Raji (cell line): ENCODE results near the gene ANKRD53.

Experiments
- POLR2A ChIP-seq: IDR thresholded peaks from 2 replicates; pipeline ENCODE4 v1.6.1; 2011; ENCODE audit warnings: low read depth, low read length, control low read depth; ENCODE audit not compliant: insufficient read depth

The ANKRD53 gene

DNA sequence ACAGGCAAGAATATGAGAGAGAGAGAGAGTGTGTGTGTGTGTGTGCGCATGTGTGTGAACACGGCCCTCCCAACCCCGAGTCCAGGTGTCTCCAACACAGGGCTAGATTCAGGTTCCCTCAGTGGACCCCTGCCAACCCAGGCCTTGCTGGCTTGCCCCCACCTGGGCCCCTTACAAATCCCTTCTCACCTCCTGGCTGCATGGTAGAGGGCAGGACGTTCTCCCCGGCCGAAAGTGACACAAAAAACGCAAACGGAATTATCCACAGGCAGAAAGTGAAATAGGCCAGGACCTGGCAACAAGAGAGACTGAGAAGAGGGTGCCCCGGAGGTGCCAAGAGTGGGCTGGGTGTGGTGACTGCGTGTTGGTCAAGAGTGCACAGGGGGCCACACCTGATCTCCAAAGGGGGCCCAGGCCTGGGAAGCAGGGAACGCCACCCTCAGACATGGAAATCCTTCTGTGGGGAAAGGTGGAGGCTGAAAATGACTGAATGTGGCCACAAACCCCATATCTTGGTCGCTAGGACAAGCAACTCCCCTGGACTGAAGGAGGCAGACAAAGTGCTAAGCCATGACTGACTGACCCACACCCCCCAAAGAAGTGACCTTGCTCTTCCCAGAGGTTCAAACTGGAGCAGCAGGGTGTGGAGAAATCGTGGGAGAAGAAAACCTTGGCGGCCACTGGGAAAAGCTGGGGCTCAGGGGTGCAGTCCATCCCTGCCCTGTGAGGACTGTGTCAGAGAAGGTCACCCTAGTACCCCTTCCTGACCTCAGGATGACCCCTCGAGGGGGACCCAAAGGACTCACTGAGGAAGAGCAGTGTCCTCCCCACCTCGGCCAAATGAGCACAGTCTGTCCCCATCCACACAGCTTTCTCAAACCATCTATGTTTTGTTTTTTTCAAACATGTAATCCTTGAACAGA is 10.6 kb downstream of the ANKRD53 start:
- TF ChIP-seq POLR2A: no peak

DNA sequence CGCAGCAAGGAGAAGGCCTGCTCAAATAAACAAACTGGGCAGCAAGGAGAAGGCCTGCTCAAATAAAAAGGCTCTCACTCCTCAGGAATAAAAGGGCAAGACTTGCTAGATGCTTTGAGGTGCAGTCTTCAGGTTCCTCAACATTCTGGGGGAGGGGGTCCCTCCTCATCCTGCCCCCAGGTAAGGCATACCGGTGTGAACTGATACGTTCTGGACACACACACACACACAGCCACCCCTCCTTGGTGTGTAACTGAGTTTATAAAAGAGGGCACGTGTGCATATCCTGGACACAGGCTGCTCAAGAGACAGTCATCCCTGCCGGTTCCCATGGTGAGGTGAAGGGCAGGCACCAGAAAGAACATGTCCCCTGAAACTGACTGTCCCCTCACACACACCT is 11.8 kb downstream of the ANKRD53 start:
- TF ChIP-seq POLR2A: no peak

DNA sequence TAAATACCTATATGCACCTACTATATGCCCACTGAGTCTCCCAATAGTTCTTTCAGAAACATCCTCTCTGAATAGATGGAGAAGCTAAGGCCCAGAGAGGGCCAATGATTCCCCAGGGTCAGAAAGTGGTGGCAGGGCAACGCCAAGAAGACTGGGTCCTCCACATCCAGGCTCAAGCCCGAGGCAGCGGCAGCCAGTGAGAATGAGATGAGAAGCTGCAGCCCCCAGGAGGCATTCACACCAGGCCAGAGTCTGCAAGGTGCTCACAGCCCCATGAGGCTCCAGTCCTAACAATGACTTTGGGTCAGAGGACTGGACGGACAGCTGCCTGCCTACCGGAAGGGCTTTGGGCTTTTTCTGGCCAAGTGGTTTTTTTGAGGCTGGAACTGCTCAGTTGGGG is 12.7 kb downstream of the ANKRD53 start:
- no peak for TF ChIP-seq POLR2A

DNA sequence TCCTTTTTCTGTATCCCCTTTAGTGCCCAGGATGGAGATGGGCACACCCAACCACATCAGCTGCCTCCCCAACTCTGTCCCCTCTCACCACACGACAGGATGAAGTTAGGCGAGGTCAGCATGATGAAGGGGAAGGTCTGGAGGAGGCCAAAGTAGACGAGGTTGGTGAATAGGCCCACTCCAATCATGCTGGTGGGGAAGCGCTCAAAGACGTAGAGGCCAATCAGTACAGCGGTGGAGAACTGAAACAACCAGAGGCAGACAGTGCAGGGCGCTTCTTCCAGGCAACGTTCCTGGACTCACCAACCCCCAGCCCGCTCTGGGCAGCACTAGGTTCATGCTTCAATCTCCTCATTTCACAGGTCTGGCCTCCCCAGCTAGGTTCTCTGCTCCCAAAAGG is 13.3 kb downstream of the ANKRD53 start:
- no peak for TF ChIP-seq POLR2A

DNA sequence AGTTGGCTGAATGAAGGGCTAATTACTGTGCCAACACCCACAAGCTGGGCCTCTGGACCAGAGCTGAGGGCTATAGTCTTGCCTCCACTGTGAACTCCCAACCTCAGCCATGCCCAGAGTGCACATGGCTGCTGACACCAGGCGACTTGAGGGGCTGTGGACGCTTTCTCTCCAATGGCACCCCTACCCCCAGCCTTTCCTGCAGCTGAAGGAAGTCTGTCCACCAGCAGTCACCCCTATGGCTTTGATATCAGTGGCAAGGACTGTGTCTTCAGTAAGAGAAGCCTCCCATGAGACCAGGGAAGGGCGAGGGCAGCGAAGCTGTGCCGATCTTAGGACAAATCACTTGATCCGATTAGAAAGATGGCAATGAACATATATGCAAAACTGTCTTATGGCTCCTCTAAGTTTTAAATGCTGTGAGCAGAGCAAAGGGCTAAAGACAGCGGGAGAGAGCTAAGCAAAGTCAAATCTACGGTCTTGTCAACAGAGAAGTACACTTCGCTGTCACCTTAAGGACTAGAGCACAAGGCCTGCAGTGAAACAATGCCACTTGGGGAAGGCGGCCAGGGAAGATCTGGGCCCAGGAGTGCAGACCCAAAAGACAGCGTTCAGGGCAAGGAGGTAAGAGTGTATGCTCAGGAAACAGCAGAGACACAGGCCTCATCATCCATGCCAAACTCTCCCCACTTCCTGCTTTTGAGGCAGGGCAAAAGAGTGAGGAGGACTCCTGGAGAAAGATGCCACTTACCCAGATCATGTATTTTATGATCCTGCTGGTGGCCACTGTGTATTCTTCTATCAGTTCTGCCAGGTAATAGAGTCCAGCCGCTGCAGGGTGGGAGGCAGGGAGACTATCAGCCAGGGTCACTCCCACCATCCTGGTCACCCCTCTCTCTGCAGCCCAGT is 14.8 kb downstream of the ANKRD53 start:
- TF ChIP-seq POLR2A: no peak

DNA sequence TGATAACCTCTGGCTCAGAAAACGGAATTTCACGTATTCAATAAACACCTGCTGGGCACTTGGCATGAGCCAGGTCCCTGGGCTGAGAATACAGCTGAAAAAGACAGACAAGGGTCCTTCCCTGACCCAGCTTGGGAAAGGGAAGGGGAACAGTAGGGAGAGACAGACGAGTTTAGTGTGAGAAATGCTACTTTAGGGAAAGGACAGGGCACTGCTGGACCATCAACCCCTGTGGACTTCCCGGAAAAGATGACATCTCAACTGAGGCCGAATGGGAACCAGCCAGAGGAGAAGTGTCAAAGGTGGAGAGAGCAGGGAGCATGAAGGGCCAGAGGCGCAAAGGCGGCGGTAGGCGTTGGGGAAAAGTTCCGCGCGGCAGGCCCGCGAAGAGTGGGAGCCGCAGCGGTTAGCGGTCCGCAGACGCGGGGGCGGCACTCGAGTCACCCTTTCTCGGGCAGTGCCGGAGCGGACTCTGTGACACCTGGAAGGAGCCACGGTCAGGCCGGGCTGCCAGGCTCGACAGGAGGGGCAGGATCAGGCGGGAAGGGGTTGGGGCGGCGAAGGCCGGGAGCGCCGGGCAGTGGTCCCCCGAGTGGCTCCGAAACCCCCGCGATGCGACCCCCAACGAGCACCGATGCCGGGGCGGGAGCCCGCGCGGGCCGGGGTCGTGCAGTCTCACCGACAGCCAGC is 15.7 kb downstream of the ANKRD53 start:
- no peak for TF ChIP-seq POLR2A

DNA sequence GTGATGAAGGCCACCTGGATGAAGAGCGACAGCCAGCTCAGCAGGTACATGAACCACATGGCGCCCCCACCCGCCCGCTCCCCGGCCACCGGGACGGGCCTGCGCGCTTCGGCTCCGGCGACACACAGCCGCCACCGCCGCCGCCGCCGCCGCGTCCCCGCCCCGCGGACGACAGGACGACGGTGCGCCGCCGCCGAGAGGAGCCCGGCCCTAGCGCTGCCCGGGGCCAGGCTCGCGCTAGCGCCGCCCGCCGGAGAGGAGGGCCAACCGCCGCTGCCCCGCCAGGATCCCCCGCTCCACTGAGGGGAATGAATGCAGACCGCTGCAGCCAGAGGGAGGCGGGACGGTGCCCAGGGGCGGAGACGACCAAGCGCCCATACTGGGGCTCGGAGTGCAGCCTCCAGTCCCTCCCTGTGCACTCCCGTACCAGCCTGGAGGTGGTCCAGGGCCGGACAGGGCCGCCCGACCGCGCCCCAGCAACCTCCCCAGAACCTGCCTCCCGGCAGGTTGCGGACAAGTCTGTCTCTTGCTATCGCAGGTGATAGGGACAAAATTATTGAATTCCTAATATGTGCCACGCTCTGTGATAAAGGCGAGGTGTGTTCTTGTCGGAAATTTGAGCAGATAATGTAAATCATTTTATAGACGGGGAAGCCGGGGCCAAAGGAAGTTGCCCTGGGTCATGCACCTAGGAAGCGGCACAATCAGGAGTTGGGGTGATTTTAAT is 16.4 kb downstream of the ANKRD53 start, which contains the start of gene TEX261:
TEX261 (minus strand) TSS at position 175 of the 727 bp plus-strand sequence; CDS start at position 59, 116 bp downstream.
- TF ChIP-seq POLR2A: peak; percentile 75

DNA sequence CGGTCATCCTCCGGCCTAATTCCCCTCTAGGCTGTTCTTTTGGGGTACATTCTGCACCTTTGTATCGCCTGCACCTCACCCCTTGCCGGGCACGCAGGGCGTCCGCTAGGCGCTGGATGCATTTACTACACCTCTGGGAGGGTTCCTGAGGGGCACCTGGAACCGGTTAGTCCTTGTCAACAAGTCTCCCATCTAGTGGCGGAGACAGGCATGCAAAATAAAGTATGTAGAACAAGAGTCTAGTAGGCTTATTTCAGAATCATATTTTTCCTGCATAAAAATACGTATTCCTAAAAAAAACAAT is 16.9 kb downstream of the ANKRD53 start:
- TF ChIP-seq POLR2A: no peak

DNA sequence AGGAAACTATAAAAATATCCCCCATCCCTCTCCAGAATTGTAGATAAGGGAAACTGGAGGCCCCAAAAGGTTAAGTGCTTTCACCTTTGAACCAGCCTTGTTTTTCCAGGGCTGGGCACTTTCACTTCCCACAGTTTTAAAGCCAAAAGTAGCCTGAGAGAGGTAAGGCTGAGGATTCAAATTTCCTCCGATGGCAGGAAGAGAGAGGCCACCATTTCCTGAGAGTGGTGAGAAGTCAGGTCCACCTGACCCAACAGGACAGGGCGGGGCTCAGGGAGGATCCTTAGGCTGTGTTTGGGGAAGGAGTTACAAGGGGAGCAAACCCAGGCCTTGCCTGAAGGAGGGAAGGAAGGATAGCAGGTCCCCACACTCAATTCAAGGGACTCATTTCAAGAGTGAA is 20.9 kb downstream of the ANKRD53 start:
- TF ChIP-seq POLR2A: no peak

DNA sequence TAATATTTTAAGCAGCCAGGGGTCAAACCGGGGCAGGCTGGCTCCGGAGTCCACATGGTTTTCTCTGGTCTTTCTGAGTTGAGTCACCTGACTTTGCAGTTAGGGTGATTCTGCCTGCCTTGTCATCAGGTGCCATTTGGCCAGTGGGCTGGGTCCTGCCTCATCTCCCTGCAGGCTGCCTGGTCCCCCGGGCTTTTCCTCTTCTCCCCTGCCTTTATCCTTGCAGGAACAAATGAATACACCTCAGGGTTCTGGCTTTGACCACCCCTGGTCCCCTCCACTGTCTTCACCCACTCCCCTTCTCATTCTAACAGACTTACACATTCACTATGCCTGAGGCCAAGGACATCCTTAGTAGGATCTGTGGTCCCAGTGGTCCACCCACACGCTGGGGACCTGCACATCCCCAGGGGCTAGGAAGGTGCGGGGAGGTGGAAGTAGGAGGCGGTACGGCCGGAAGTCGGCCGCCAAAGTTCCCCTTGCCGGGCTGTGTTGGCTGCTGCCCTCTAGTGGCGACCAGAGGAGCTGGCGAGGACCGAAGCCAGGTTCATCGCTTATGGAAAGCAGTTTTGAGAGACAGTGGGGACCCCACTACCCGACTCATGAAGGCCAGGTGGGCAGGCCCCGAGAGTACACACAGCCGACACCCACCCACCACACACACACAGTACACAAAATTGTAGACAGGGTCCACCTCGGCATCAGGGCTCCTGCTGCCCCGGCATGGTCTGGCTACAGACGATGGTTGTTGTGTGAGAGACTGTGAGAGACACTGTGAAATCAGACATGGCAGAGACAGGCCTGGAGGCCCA is 22.6 kb downstream of the ANKRD53 start:
- TF ChIP-seq POLR2A: peak; percentile 78

DNA sequence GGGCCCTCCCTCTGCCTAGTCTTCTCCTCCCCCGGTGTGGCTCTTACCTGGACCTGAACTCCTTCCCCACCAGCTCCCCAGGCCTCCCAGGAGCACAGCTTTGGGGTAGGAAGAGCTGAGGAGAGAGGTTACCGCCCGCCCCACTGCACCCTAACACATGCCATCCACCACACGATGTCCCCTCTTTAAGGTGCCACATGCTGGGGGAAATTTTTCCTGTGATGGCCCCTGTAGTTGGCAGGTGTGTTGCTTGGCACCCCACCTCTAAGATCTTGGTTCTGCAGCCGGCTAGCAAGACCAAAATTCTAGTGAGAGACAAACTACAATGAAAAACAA is 23.1 kb downstream of the ANKRD53 start:
- TF ChIP-seq POLR2A: no peak

DNA sequence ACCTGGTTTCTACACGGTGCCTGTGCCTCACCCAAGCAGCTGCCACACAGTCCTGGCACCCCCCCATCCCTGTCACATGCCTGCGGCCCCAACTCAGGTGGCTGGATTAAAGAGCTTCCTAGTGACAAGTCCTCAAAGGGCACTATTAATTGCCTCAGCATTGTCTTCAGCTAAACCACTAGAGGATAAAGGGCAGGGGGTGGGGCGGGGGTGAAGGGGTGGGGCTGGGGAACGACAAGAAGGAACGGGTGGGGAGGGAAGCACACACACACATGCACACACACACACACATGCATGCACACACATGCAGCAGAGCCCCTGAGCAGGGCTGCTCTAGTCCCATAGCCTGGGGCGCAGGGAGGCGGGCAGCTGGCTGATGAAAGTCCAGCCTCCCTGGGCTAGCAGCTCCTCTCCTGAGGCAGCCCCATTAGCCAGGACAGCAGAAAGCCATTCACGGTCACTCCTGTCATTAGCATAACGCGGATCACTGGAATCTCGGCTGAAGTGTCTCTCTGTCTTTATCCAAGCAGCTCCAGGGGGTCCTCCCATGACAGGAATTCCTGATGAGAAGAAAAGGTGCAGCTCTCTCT is 23.6 kb downstream of the ANKRD53 start:
- no peak for TF ChIP-seq POLR2A

DNA sequence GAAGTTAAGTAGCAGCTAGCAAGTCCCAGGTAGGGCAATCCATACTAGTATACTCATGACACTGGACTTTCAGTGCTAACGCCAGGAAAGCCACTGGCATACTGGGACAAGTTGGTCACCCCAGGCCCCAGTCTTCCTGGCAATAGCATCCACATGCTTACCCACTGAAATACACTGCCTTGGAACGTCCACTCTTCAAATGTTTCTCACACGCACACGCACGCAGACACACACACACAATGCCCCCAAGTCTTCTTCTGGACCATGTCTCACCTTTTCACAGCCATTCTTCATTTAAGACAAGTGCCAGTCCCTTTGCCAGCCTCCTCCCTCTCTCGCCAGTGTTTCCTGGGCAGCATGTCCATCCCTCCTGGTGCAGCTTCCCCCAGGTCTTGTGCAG is 25.0 kb downstream of the ANKRD53 start:
- TF ChIP-seq POLR2A: no peak
